ENCODE results near the gene MYOM1.

The MYOM1 gene

GRCh38 chr18:3172097-3172496, 47.7 kb downstream of the MYOM1 start:
- no peak for TF ChIP-seq GATA2 (IDR thresholded peaks at IDR 0.05; ENCODE audit: low read depth, low read length)
- no peak for TF ChIP-seq GATA3 (IDR thresholded peaks at IDR 0.05; ENCODE audit: low read depth, low read length)

- no peak for TF ChIP-seq GATA3 (IDR thresholded peaks at IDR 0.05; ENCODE audit: low read depth, low read length)
- no peak for TF ChIP-seq GATA2 (IDR thresholded peaks at IDR 0.05; ENCODE audit: low read depth, low read length)
Observed at GRCh38 chr18:3171631-3172030, 48.1 kb downstream of the MYOM1 start.

- TF ChIP-seq GATA3 (IDR thresholded peaks at IDR 0.05; ENCODE audit: low read depth, low read length), result no peak
- TF ChIP-seq GATA2 (IDR thresholded peaks at IDR 0.05; ENCODE audit: low read depth, low read length), result no peak
Observed at GRCh38 chr18:3170441-3171161, 49.2 kb downstream of the MYOM1 start.

GRCh38 chr18:3164381-3164780, 55.4 kb downstream of the MYOM1 start:
- TF ChIP-seq GATA3 (IDR thresholded peaks at IDR 0.05; ENCODE audit: low read depth, low read length) (no peak), GATA2 (IDR thresholded peaks at IDR 0.05; ENCODE audit: low read depth, low read length) (no peak)

- TF ChIP-seq GATA3 (IDR thresholded peaks at IDR 0.05; ENCODE audit: low read depth, low read length) (no peak), GATA2 (IDR thresholded peaks at IDR 0.05; ENCODE audit: low read depth, low read length) (no peak)
Observed at GRCh38 chr18:3163968-3164367, 55.8 kb downstream of the MYOM1 start.

- TF ChIP-seq GATA2 (IDR thresholded peaks at IDR 0.05; ENCODE audit: low read depth, low read length) (no peak), GATA3 (IDR thresholded peaks at IDR 0.05; ENCODE audit: low read depth, low read length) (no peak)
Observed at GRCh38 chr18:3162181-3162580, 57.6 kb downstream of the MYOM1 start.

- TF ChIP-seq GATA3 (IDR thresholded peaks at IDR 0.05; ENCODE audit: low read depth, low read length) (no peak), GATA2 (IDR thresholded peaks at IDR 0.05; ENCODE audit: low read depth, low read length) (no peak)
Observed at GRCh38 chr18:3159830-3160229, 59.9 kb downstream of the MYOM1 start.

- no peak for TF ChIP-seq GATA2 (IDR thresholded peaks at IDR 0.05; ENCODE audit: low read depth, low read length)
- TF ChIP-seq GATA3 (IDR thresholded peaks at IDR 0.05; ENCODE audit: low read depth, low read length), result no peak
Observed at GRCh38 chr18:3157606-3158005, 62.2 kb downstream of the MYOM1 start.

- TF ChIP-seq GATA2 (IDR thresholded peaks at IDR 0.05; ENCODE audit: low read depth, low read length) (no peak), GATA3 (IDR thresholded peaks at IDR 0.05; ENCODE audit: low read depth, low read length) (no peak)
Observed at GRCh38 chr18:3157086-3157485, 62.7 kb downstream of the MYOM1 start.

- no peak for TF ChIP-seq GATA2 (IDR thresholded peaks at IDR 0.05; ENCODE audit: low read depth, low read length)
- TF ChIP-seq GATA3 (IDR thresholded peaks at IDR 0.05; ENCODE audit: low read depth, low read length), result no peak
Observed at GRCh38 chr18:3156325-3156640, 63.5 kb downstream of the MYOM1 start.

GRCh38 chr18:3154214-3154613, 65.6 kb downstream of the MYOM1 start:
- TF ChIP-seq GATA2 (IDR thresholded peaks at IDR 0.05; ENCODE audit: low read depth, low read length), result no peak
- no peak for TF ChIP-seq GATA3 (IDR thresholded peaks at IDR 0.05; ENCODE audit: low read depth, low read length)

GRCh38 chr18:3153107-3153704, 66.6 kb downstream of the MYOM1 start:
- TF ChIP-seq GATA2 (IDR thresholded peaks at IDR 0.05; ENCODE audit: low read depth, low read length) (no peak), GATA3 (IDR thresholded peaks at IDR 0.05; ENCODE audit: low read depth, low read length) (no peak)

GRCh38 chr18:3152294-3152693, 67.5 kb downstream of the MYOM1 start:
- TF ChIP-seq GATA2 (IDR thresholded peaks at IDR 0.05; ENCODE audit: low read depth, low read length), result no peak
- no peak for TF ChIP-seq GATA3 (IDR thresholded peaks at IDR 0.05; ENCODE audit: low read depth, low read length)

- TF ChIP-seq GATA3 (IDR thresholded peaks at IDR 0.05; ENCODE audit: low read depth, low read length), result no peak
- TF ChIP-seq GATA2 (IDR thresholded peaks at IDR 0.05; ENCODE audit: low read depth, low read length), result no peak
Observed at GRCh38 chr18:3151399-3152264, 68.1 kb downstream of the MYOM1 start.

GRCh38 chr18:3150688-3151087, 69.1 kb downstream of the MYOM1 start:
- TF ChIP-seq GATA3 (IDR thresholded peaks at IDR 0.05; ENCODE audit: low read depth, low read length), result no peak
- no peak for TF ChIP-seq GATA2 (IDR thresholded peaks at IDR 0.05; ENCODE audit: low read depth, low read length)

Data from SH-SY5Y (cell line).